Liver (tissue), 3 donors: Measurements from ENCODE around the gene DDB1.
A peak's percentile ranks its signal among the peaks of the same experiment; 100 is the strongest.

Source experiments
- ATF3 ChIP-seq: IDR thresholded peaks from 2 replicates; pipeline ENCODE4 v1.6.1; 2016; ENCODE audit warnings: antibody characterized with exemption
- CTCF ChIP-seq: fragments of 150-350 bp; IDR thresholded peaks from 2 replicates; pipeline ENCODE4 v1.5.1; 2017; ENCODE audit warnings: improper control_type of control experiment, low read depth, low read length; ENCODE audit not compliant: missing input control
- EGR1 ChIP-seq, 2 donors: IDR thresholded peaks; 2 replicates each; pipeline ENCODE4 v1.6.1; 2016 to 2018; ENCODE audit warnings: antibody characterized with exemption in 2 of 2, low read depth in 2 of 2
- GABPA ChIP-seq, 2 donors: IDR thresholded peaks in 1 of 2; conservative IDR thresholded peaks in 1 of 2; 2 replicates each; pipeline ENCODE4 v1.6.1; 2016; ENCODE audit warnings: antibody characterized with exemption in 2 of 2, mild to moderate bottlenecking in 1 of 2, moderate library complexity in 1 of 2
- HNF4A ChIP-seq, 2 donors: conservative IDR thresholded peaks; 2 replicates each; pipeline ENCODE4 v1.6.1; 2016; ENCODE audit warnings: antibody characterized with exemption in 2 of 2, mild to moderate bottlenecking in 2 of 2
- HNF4G ChIP-seq: IDR thresholded peaks from 2 replicates; pipeline ENCODE4 v1.6.1; 2016; ENCODE audit warnings: antibody characterized with exemption
- JUND ChIP-seq, 2 donors: IDR thresholded peaks; 2 replicates each; pipeline ENCODE4 v1.6.1; 2016; ENCODE audit warnings: antibody characterized with exemption in 2 of 2
- MAX ChIP-seq: IDR thresholded peaks from 2 replicates; pipeline ENCODE4 v1.6.1; 2016; ENCODE audit warnings: antibody characterized with exemption
- NR2F2 ChIP-seq: IDR thresholded peaks from 2 replicates; pipeline ENCODE4 v1.6.1; 2016; ENCODE audit warnings: antibody characterized with exemption
- RAD21 ChIP-seq, 2 donors: IDR thresholded peaks; 2 replicates each; pipeline ENCODE4 v1.6.1; 2016; ENCODE audit warnings: antibody characterized with exemption in 2 of 2, mild to moderate bottlenecking in 2 of 2
- REST ChIP-seq: IDR thresholded peaks from 2 replicates; pipeline ENCODE4 v1.6.1; 2016; ENCODE audit warnings: antibody characterized with exemption, mild to moderate bottlenecking
- TAF1 ChIP-seq: conservative IDR thresholded peaks from 2 replicates; pipeline ENCODE4 v1.6.1; 2016; ENCODE audit warnings: antibody characterized with exemption, mild to moderate bottlenecking
- donor health status: healthy.
- donor health status: healthy.

- TF ChIP-seq HNF4G, result peak; percentile 50
- peak; percentile 50 for TF ChIP-seq REST
- TF ChIP-seq CTCF, result no peak
- TF ChIP-seq RAD21 (IDR thresholded peaks at IDR 0.05), result no peak
- peak in 1 of 2 donors; percentile 35 for TF ChIP-seq GABPA (IDR thresholded peaks at IDR 0.05 in 1 of 2, conservative IDR thresholded peaks at IDR 0.05 in 1 of 2)
- peak in 1 of 2 donors; percentile 41 for TF ChIP-seq EGR1 (IDR thresholded peaks at IDR 0.05; ENCODE audit: low read depth in 2 of 2)
- TF ChIP-seq JUND (IDR thresholded peaks at IDR 0.05), result peak in 1 of 2 donors; percentile 78
- TF ChIP-seq TAF1, result no peak
- no peak for TF ChIP-seq ATF3
- TF ChIP-seq HNF4A (conservative IDR thresholded peaks at IDR 0.05), result peak; percentile 84 to 92
- peak; percentile 64 for TF ChIP-seq MAX
- TF ChIP-seq NR2F2, result no peak
Measured at GRCh38 chr11:61265357-61265756, 67.5 kb downstream of the DDB1 start.
